HepG2 (cell line): ENCODE measurements around the gene ABL2. TPM values are rescaled to one million over a fixed set of nuclear protein-coding genes. Genes with fewer than 3 reads are reported as not detected.

Experiments
- ATF3 ChIP-seq: sonication (generic); formaldehyde crosslinking; IDR thresholded peaks from 2 replicates; pipeline ENCODE4 v1.4.0; 2020; ENCODE audit warnings: missing genetic modification reagents
- CREM ChIP-seq, 2 experiments: sonication (generic) in 1 of 2; formaldehyde crosslinking in 1 of 2; IDR thresholded peaks; 2 replicates each; pipeline versions ENCODE4 v1.4.0 to v1.6.1; 2016 to 2020; ENCODE audit warnings: antibody characterized with exemption in 1 of 2, mild to moderate bottlenecking in 1 of 2, missing genetic modification reagents in 1 of 2
- CTCF ChIP-seq: sonication (generic); formaldehyde crosslinking; IDR thresholded peaks from 2 replicates; pipeline ENCODE4 v1.5.0; 2020; ENCODE audit warnings: mild to moderate bottlenecking, missing genetic modification reagents, moderate library complexity
- FOSL1 ChIP-seq: sonication (generic); formaldehyde crosslinking; IDR thresholded peaks from 2 replicates; pipeline ENCODE4 v1.9.0; 2021; ENCODE audit warnings: missing genetic modification reagents, borderline replicate concordance
- FUBP1 ChIP-seq: sonication (generic); formaldehyde crosslinking; IDR thresholded peaks from 2 replicates; pipeline ENCODE4 v1.5.1; 2020; ENCODE audit warnings: missing genetic modification reagents, mild to moderate bottlenecking, borderline replicate concordance
- GATAD1 ChIP-seq: IDR thresholded peaks from 2 replicates; pipeline ENCODE4 v1.6.1; 2016; ENCODE audit warnings: missing genetic modification reagents, missing compliant biosample characterization
- HNRNPLL ChIP-seq: fragments of 200-400 bp; formaldehyde crosslinking; IDR thresholded peaks from 2 replicates; pipeline ENCODE4 v1.6.1; 2017; ENCODE audit warnings: mild to moderate bottlenecking, low read depth, low read length; ENCODE audit not compliant: poor library complexity, severe bottlenecking
- PAWR ChIP-seq: sonication (generic); formaldehyde crosslinking; IDR thresholded peaks from 2 replicates; pipeline ENCODE4 v1.4.0; 2020; ENCODE audit warnings: missing genetic modification reagents, mild to moderate bottlenecking, borderline replicate concordance
- TRIM24 ChIP-seq: sonication (generic); formaldehyde crosslinking; IDR thresholded peaks from 2 replicates; pipeline ENCODE4 v1.8.0; 2022; ENCODE audit warnings: mild to moderate bottlenecking, missing genetic modification reagents
- ZBTB14 ChIP-seq: sonication (generic); formaldehyde crosslinking; IDR thresholded peaks from 2 replicates; pipeline ENCODE4 v1.4.0; 2020; ENCODE audit warnings: missing genetic modification reagents
- ZNF10 ChIP-seq: sonication (generic); formaldehyde crosslinking; IDR thresholded peaks from 2 replicates; pipeline ENCODE4 v1.4.0; 2020; ENCODE audit warnings: mild to moderate bottlenecking, low read depth, missing genetic modification reagents, borderline replicate concordance
- ZNF136 ChIP-seq: sonication (generic); formaldehyde crosslinking; IDR thresholded peaks from 2 replicates; pipeline ENCODE4 v1.8.1; 2022; ENCODE audit warnings: low read depth, mild to moderate bottlenecking, moderate library complexity, missing genetic modification reagents
- ZNF232 ChIP-seq: sonication (generic); formaldehyde crosslinking; IDR thresholded peaks from 2 replicates; pipeline ENCODE4 v1.4.0; 2020; ENCODE audit warnings: missing genetic modification reagents, borderline replicate concordance
- ZNF253 ChIP-seq: sonication (generic); formaldehyde crosslinking; IDR thresholded peaks from 2 replicates; pipeline ENCODE4 v1.8.0; 2022; ENCODE audit warnings: mild to moderate bottlenecking, missing genetic modification reagents, borderline replicate concordance
- ZNF484 ChIP-seq: sonication (generic); formaldehyde crosslinking; IDR thresholded peaks from 2 replicates; pipeline ENCODE4 v1.5.1; 2020; ENCODE audit warnings: mild to moderate bottlenecking, low read depth, missing genetic modification reagents, borderline replicate concordance
- ZNF562 ChIP-seq: sonication (generic); formaldehyde crosslinking; IDR thresholded peaks from 2 replicates; pipeline ENCODE4 v1.8.0; 2022; ENCODE audit warnings: missing genetic modification reagents, borderline replicate concordance
- ZNF616 ChIP-seq: sonication (generic); formaldehyde crosslinking; IDR thresholded peaks from 2 replicates; pipeline ENCODE4 v1.5.0; 2020; ENCODE audit warnings: low read depth, mild to moderate bottlenecking, missing genetic modification reagents
- ZNF687 ChIP-seq: sonication (generic); formaldehyde crosslinking; IDR thresholded peaks from 2 replicates; pipeline ENCODE4 v1.5.1; 2020; ENCODE audit warnings: mild to moderate bottlenecking, missing genetic modification reagents, moderate library complexity
- ZNF703 ChIP-seq: sonication (generic); formaldehyde crosslinking; IDR thresholded peaks from 2 replicates; pipeline ENCODE4 v1.5.1; 2020; ENCODE audit warnings: missing genetic modification reagents, mild to moderate bottlenecking, moderate library complexity, borderline replicate concordance
- polyA plus RNA-seq, 8 experiments: library from polyadenylated mRNA; depleted of rRNA in 3 of 8; stranded (reverse) in 7 of 8; unstranded in 1 of 8; fragments of >200 nt; fragmentation: Illumina TruSeq in 4 of 8; extraction: Trizol in 4 of 8; gene quantifications; 2 replicates each; pipeline versions ENCODE4 v1.2.1 to v1.2.3, GENCODE V29; 2011 to 2016; ENCODE audit warnings: low read depth in 4 of 8, missing spikeins in 1 of 8, mixed read lengths in 1 of 8; ENCODE audit not compliant: insufficient read depth in 1 of 8
- total RNA-seq, 5 experiments: library from RNA; depleted of rRNA; stranded (reverse); fragments of >200 nt; fragmentation: Illumina TruSeq; extraction: Trizol; gene quantifications; 2 replicates each; pipeline ENCODE4 v1.2.3, GENCODE V29; 2016; ENCODE audit warnings: low read depth in 1 of 5

The ABL2 gene
- total and polyA plus RNA-seq, 2 of the 13 experiments (the other 11 are each of a cell fraction or from before 2014, with no cell fraction given), result 5.8 to 6.0 TPM

- peak; percentile 57 for TF ChIP-seq ZBTB14 (CRISPR knock-in tag)
- TF ChIP-seq HNRNPLL, result no peak
- no peak for TF ChIP-seq TRIM24 (CRISPR knock-in tag)
- TF ChIP-seq ZNF253, result no peak
- no peak for TF ChIP-seq ZNF562
- no peak for TF ChIP-seq ZNF703 (CRISPR knock-in tag)
- no peak for TF ChIP-seq CTCF (CRISPR knock-in tag)
- TF ChIP-seq FUBP1 (CRISPR knock-in tag), result no peak; the same call in 1 of the 2 replicates
- TF ChIP-seq PAWR (CRISPR knock-in tag), result no peak
- TF ChIP-seq FOSL1 (CRISPR knock-in tag), result no peak; the same call in 1 of the 2 replicates
- TF ChIP-seq ZNF687, result peak; percentile 88
- TF ChIP-seq CREM (IDR thresholded peaks at IDR 0.05), result no peak
- TF ChIP-seq CREM (CRISPR knock-in tag; IDR thresholded peaks at IDR 0.05), result no peak
- no peak for TF ChIP-seq ZNF10 (CRISPR knock-in tag)
- peak; percentile 45; the same call in 1 of the 2 replicates for TF ChIP-seq ATF3
- TF ChIP-seq ZNF232, result peak; percentile 46
- no peak for TF ChIP-seq ZNF616
- TF ChIP-seq ZNF484 (CRISPR knock-in tag), result no peak; the same call in 1 of the 2 replicates
- no peak for TF ChIP-seq ZNF136 (CRISPR knock-in tag)
- peak; percentile 60 for TF ChIP-seq GATAD1 (CRISPR knock-in tag)
These were observed 147.7 kb downstream of the ABL2 start, which contains the start of gene TOR3A (continued) for GRCh38 chr1:179081687-179082332.
